GM12873 (cell line): ENCODE data around the gene TMEM167A.

Experiments used
- TF ChIP-seq, protein P1 (sequence below): IDR thresholded peaks from 2 replicates; pipeline ENCODE4 v1.5.1; 2012; ENCODE audit warnings: low read depth, mild to moderate bottlenecking, moderate library complexity, low read length, control low read depth; ENCODE audit not compliant: insufficient read depth; ENCODE audit errors: missing control alignments

TMEM167A gene

DNA sequence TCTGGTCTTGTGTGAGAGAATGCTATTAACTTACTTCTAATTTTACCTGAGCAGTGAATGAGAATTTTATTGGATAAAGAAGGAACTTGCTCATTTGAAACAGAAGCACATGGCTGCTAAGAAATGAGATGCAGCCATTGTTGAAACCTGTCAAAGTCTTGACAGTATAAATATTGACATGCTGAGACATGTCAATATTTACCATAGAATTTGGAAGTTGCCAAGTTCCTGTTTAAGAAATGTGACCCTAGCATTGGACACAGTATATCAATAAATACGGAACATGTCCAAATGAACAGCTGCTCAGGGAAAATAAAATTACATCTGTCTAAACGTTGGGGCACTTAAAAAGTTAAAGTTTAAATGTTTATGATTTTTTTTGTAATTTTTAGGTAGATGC lies 7.9 kb upstream of the TMEM167A start:
- TF ChIP-seq, protein P1, sequence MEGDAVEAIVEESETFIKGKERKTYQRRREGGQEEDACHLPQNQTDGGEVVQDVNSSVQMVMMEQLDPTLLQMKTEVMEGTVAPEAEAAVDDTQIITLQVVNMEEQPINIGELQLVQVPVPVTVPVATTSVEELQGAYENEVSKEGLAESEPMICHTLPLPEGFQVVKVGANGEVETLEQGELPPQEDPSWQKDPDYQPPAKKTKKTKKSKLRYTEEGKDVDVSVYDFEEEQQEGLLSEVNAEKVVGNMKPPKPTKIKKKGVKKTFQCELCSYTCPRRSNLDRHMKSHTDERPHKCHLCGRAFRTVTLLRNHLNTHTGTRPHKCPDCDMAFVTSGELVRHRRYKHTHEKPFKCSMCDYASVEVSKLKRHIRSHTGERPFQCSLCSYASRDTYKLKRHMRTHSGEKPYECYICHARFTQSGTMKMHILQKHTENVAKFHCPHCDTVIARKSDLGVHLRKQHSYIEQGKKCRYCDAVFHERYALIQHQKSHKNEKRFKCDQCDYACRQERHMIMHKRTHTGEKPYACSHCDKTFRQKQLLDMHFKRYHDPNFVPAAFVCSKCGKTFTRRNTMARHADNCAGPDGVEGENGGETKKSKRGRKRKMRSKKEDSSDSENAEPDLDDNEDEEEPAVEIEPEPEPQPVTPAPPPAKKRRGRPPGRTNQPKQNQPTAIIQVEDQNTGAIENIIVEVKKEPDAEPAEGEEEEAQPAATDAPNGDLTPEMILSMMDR = no peak

- TF ChIP-seq, protein P1 = no peak
These were observed 7.1 kb upstream of the TMEM167A start for GRCh38 chr5:83084336-83084735.

DNA sequence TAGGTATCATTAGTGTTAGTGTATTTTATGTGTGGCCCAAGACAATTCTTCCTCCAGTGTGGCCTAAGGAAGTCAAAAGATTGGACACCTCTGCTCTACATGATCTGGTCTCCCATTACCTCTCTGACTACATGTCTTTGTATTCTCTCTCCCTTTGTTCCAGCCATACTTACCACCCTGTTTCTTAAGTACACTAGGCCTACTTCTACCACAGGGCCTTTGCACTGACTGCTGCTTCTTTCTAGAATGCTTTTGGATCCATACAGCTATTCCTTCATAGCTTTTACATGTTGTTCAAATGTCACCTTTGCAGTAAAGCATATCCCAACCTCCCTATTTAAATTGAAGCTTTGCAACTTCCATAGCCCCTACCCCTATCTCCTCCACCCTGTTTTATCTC lies 5.6 kb upstream of the TMEM167A start:
- TF ChIP-seq, protein P1 = no peak

DNA sequence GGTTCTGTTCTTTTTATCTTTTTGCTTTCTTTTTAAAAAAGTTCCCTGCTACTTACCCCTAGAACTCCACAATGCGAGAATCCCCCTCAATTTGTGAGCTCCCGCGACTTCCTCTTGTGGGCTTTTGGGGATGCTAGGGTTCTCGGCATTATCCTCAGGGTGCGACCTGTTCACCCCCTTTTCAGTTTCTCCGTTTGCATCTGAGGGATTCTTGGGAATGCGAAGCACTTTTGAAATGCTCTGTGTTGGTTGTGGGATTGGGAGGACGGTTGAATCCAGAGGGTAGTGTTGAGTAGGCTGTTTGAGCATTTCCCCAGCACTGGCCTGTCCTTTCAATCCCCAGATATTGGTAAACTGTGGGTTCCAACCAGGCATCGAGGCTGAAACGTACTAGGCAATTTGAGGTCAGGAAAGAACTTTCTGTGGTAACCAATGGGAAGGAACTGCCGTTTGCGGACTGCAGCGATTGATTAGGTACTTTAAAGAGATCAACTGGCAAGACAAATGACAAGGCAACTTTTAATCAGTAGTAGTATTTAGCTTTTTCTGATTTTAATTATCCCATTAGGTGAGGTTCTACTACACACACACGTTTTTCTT lies 568 bp upstream of the TMEM167A start:
- TF ChIP-seq, protein P1 = no peak

DNA sequence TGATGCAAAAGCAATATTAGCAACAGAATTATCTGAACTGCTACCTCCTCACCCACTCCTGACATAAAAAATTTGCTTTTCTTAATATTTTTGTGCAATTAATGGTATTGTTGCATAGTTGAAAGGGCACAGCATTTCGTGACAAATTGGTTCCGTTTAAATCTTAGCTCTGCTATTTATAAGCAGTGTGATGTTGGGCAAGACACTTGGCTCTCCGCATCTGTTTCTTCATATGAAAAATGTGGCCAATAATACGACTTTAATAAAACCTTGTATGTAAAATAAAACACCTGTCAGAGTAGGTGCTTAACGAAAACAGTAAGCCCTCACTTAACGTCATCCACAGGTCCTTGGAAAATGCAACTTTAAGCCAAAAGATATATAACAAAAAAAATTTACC lies 4.2 kb downstream of the TMEM167A start:
- TF ChIP-seq, protein P1 = no peak

- TF ChIP-seq, protein P1 = no peak
These were observed 5.7 kb downstream of the TMEM167A start for GRCh38 chr5:83071286-83072051.

DNA sequence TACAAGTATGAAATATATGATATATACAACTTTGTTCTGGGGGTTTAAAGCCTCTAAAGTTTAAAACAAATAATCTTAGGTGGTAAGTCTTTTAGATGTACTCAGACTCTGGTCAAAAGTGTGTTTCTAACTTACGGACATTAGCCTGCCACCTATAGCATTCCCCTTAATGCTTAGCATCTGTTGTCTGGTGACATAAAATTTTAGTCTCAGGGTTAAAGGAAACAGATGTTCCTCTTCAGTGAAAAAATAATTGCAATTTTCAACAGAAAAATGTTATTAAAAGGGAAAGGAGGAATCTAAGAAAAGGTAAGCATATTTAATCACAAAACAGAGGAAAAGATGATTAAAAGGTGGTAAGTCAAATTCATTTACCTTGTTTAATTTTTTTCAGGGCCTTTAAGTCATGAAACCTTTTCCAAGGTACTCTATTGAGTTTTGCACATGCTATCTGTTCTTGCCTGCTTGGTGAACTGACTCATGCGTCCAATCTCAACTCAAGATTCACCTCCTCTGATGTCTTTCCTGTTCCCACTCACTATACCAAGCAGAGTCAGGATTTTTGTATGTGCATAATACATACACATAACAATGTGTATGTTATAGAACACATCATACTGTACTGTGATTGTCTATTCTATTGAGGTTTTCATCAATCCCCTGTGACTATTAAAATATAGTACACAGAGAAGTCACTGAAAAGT lies 7.9 kb downstream of the TMEM167A start:
- TF ChIP-seq, protein P1 = no peak
